Sigmoid colon (tissue), 7 donors: ENCODE measurements around the gene ADARB2. TPM values are rescaled to one million over a fixed set of nuclear protein-coding genes. Genes with fewer than 3 reads are reported as not detected.

Experiments used
- DNase-seq: peaks from one replicate; pipeline ENCODE4 v3.0.0-alpha.2; 2019
- H3K27ac ChIP-seq, 4 donors: fragments of 200-600 bp; sonication (generic); one replicate each; pipeline ENCODE4 v1.5.1; 2016 to 2019; ENCODE audit warnings: mild to moderate bottlenecking in 1 of 4
- H3K27me3 ChIP-seq, 3 donors: fragments of 200-600 bp; sonication (generic); one replicate each; pipeline ENCODE4 v1.5.1; 2019; ENCODE audit warnings: mild to moderate bottlenecking in 1 of 3
- H3K36me3 ChIP-seq, 4 donors: fragments of 200-600 bp; sonication (generic); one replicate each; pipeline ENCODE4 v1.5.1; 2016 to 2019
- H3K4me1 ChIP-seq, 4 donors: fragments of 200-600 bp; sonication (generic); one replicate each; pipeline ENCODE4 v1.5.1; 2017 to 2019
- H3K4me3 ChIP-seq, 4 donors: fragments of 200-600 bp; sonication (generic); one replicate each; pipeline ENCODE4 v1.5.1; 2017 to 2019; ENCODE audit warnings: mild to moderate bottlenecking in 2 of 4, moderate library complexity in 1 of 4
- H3K9me3 ChIP-seq, 4 donors: fragments of 200-600 bp in 3 of 4; sonication (generic) in 3 of 4; one replicate each; pipeline versions ENCODE4 v1.5.1 to v1.6.1; 2013 to 2019
- CTCF ChIP-seq, 4 experiments: fragments of 450-650 bp in 3 of 4; fragments of 200-600 bp in 1 of 4; IDR thresholded peaks; one replicate each; pipeline ENCODE4 v1.5.1; 2016 to 2019; ENCODE audit warnings: antibody characterized with exemption in 4 of 4, mild to moderate bottlenecking in 3 of 4, moderate library complexity in 2 of 4
- EP300 ChIP-seq, 4 donors: sonication (generic); formaldehyde crosslinking; IDR thresholded peaks; one replicate each; pipeline ENCODE4 v1.6.1; 2017; ENCODE audit warnings: antibody characterized with exemption in 4 of 4
- POLR2A ChIP-seq, 2 donors: fragments of 450-650 bp; IDR thresholded peaks; one replicate each; pipeline ENCODE4 v1.6.1; 2016; ENCODE audit warnings: antibody characterized with exemption in 2 of 2, mild to moderate bottlenecking in 2 of 2, moderate library complexity in 2 of 2
- POLR2AphosphoS5 ChIP-seq, 4 donors: sonication (generic); formaldehyde crosslinking; IDR thresholded peaks; one replicate each; pipeline ENCODE4 v1.6.1; 2017; ENCODE audit warnings: antibody characterized with exemption in 4 of 4
- WGBS, 2 donors: extraction: QIAGEN DNeasy Blood & Tissue Kit; methylation state at CpG; one replicate each; pipeline ENCODE4 v1.1.7; 2013; 5-methylcytosine and 5-hydroxymethylcytosine counted together
- intact Hi-C: fragments of 100-400 bp; cut with DNase I; formaldehyde crosslinking; loops from one replicate; pipeline ENCODE4 v1.15.1; 2023
- polyA plus RNA-seq, 3 donors: library from polyadenylated mRNA; stranded (reverse); fragments of 200-250 nt; gene quantifications; one replicate each; pipeline ENCODE4 v1.2.3, GENCODE V29; 2013
- total RNA-seq, 4 donors: library from RNA; depleted of rRNA; stranded (reverse); fragments of >200 nt; gene quantifications; one replicate each; pipeline ENCODE4 v1.1.0, GENCODE V29; 2016
- donor health status: healthy with polysubstance abuse.
- donor health status: Bipolar disorder and iron deficiency.
- donor health status: healthy.

The ADARB2 gene
- total and polyA plus RNA-seq, 7 donors = 0.60 to 5.9 (median 3.5) TPM; not detected in 1

DNA sequence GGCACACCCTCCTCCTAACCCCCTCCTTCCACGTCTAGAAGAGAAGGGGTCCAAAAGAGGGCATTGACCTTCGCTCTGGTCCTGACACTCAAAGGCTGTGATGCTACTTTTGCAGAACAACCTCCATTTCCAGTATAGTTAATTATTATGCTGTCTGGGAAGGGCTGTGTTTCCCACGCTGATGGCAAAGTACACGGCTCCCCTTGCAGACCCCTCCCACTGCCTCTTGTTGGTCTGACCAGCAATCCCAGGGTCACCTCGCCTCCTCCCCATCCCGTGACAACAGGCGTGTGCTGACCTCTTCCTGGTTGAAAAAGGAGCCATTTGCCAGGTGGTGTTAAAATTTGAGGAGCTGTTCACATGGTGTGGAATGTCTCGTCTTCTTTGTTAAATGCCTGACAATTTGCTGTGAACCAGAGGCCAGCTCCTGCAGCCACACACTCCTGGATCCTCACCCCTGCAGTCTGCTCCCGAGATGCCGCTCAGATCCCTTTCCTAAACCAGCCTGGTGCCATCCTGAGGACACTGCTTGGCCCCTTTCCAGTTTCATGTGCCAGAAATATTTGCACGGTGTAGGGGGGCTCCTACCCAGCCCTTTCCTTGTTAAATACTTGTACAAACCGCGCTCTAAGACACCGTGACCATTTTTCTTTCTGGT, 359.5 kb downstream of the ADARB2 start:
- H3K4me3 ChIP-seq = no peak overlapping the region
- peaks cover 0 to 36% (median 8%) of the 10 kb centered on the region in 3 donors for H3K27me3 ChIP-seq
- 27 to 46% methylated on average over 14 of the region's 14 CpGs for WGBS, 2 donors
- intact Hi-C loops = no loop called here
- no peaks in the 10 kb centered on the region for H3K36me3 ChIP-seq
- no peaks in the 10 kb centered on the region for H3K9me3 ChIP-seq
- no peaks in the 10 kb centered on the region for H3K4me1 ChIP-seq
- DNase-seq = no peak
- H3K27ac ChIP-seq = no peak overlapping the region
- no peak for TF ChIP-seq EP300 (IDR thresholded peaks at IDR 0.05)
- TF ChIP-seq CTCF (IDR thresholded peaks at IDR 0.05) = no peak
- TF ChIP-seq POLR2AphosphoS5 (IDR thresholded peaks at IDR 0.05) = no peak
- TF ChIP-seq POLR2A (IDR thresholded peaks at IDR 0.05) = no peak

DNA sequence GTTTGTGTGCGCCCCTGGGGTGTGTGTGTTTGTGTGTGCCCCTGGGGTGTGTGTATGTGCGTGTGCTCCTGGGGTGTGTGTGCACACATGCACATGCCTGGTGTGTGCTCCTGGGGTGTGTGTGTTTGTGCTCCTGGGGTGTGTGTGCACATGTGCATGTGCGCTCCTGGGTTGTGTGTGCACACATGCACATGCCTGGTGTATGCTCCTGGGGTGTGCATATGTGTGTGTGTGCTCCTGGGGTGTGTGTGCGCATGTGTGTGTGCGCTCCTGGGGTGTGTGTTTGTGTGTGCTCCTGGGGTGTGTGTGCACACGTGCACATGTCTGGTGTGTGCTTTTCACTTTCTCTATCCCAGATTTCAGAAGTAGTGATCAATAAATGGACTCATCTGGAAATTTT, 360.1 kb downstream of the ADARB2 start:
- intact Hi-C loops = no loop called here
- no peak overlapping the region for H3K4me3 ChIP-seq
- TF ChIP-seq POLR2A (IDR thresholded peaks at IDR 0.05) (no peak), CTCF (IDR thresholded peaks at IDR 0.05) (no peak), EP300 (IDR thresholded peaks at IDR 0.05) (no peak), POLR2AphosphoS5 (IDR thresholded peaks at IDR 0.05) (no peak)
- no peak overlapping the region for H3K27ac ChIP-seq
- no peak for DNase-seq
- H3K36me3 ChIP-seq = no peaks in the 10 kb centered on the region
- no peaks in the 10 kb centered on the region for H3K9me3 ChIP-seq
- no peaks in the 10 kb centered on the region for H3K4me1 ChIP-seq
- whole genome bisulfite sequencing, 2 donors = 65 to 83% methylated on average over 6 of the region's 6 CpGs
- peaks cover 0 to 33% (median 8%) of the 10 kb centered on the region in 3 donors for H3K27me3 ChIP-seq

DNA sequence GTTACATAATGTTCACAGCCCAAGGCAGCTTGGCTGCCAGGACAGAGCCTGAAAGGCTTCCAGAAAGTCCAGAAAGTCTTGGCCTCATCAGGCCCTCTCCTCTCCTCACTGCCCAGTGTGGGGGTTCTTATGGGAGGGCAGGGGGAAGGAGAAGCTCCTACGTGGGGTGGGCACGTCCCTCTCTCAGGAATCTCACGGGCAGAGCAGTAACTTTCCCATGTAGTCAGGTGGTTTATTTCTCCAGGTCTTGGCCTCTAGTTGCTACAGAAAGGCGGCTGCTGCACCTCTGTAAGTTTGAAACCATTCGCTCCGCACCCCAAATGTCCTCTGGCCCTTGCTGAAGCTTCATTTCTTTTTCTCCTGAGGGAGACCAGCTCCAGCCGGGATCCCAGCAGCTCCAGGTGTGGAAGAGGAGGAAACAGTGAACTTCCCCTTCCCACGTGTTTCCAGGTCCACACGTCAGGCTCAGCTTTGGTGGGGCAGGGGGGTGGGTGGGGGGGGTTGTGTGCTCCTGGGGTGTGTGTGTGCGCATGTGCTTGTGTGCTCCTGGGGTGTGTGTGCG, 360.9 kb downstream of the ADARB2 start:
- H3K4me1 ChIP-seq = no peaks in the 10 kb centered on the region
- H3K9me3 ChIP-seq = no peaks in the 10 kb centered on the region
- no peak for DNase-seq
- H3K27ac ChIP-seq = no peak overlapping the region
- 61 to 74% methylated on average over 11 of the region's 11 CpGs for WGBS, 2 donors
- no peaks in the 10 kb centered on the region for H3K36me3 ChIP-seq
- no peak for TF ChIP-seq EP300 (IDR thresholded peaks at IDR 0.05)
- TF ChIP-seq CTCF (IDR thresholded peaks at IDR 0.05) = no peak
- no peak for TF ChIP-seq POLR2A (IDR thresholded peaks at IDR 0.05)
- no peak for TF ChIP-seq POLR2AphosphoS5 (IDR thresholded peaks at IDR 0.05)
- peaks cover 0 to 33% (median 8%) of the 10 kb centered on the region in 3 donors for H3K27me3 ChIP-seq
- no peak overlapping the region for H3K4me3 ChIP-seq
- intact Hi-C loops = no loop called here

- Histone ChIP-seq H3K4me1 (no peaks in the 10 kb centered on the region), H3K4me3 (no peak overlapping the region), H3K27ac (no peak overlapping the region), H3K36me3 (no peaks in the 10 kb centered on the region), H3K27me3 (peaks cover 0 to 33% (median 8%) of the 10 kb centered on the region in 3 donors), H3K9me3 (no peaks in the 10 kb centered on the region)
- WGBS, 2 donors = 87 to 88% methylated on average over 27 of the region's 27 CpGs
- DNase-seq = no peak
- intact Hi-C loops = no loop called here
- TF ChIP-seq EP300 (IDR thresholded peaks at IDR 0.05) = no peak
- TF ChIP-seq CTCF (IDR thresholded peaks at IDR 0.05) = no peak
- TF ChIP-seq POLR2A (IDR thresholded peaks at IDR 0.05) = no peak
- TF ChIP-seq POLR2AphosphoS5 (IDR thresholded peaks at IDR 0.05) = no peak
Observed at GRCh38 chr10:1375346-1376170, 361.8 kb downstream of the ADARB2 start.
